SH-SY5Y (cell line): ENCODE results near the gene GLI3.

ENCODE experiments used
- GATA2 ChIP-seq: IDR thresholded peaks from 2 replicates; pipeline ENCODE4 v1.6.1; 2011; ENCODE audit warnings: mild to moderate bottlenecking, low read depth, low read length
- GATA3 ChIP-seq: IDR thresholded peaks from 2 replicates; pipeline ENCODE4 v1.6.1; 2011; ENCODE audit warnings: low read depth, mild to moderate bottlenecking, low read length, moderate library complexity

Gene GLI3

DNA sequence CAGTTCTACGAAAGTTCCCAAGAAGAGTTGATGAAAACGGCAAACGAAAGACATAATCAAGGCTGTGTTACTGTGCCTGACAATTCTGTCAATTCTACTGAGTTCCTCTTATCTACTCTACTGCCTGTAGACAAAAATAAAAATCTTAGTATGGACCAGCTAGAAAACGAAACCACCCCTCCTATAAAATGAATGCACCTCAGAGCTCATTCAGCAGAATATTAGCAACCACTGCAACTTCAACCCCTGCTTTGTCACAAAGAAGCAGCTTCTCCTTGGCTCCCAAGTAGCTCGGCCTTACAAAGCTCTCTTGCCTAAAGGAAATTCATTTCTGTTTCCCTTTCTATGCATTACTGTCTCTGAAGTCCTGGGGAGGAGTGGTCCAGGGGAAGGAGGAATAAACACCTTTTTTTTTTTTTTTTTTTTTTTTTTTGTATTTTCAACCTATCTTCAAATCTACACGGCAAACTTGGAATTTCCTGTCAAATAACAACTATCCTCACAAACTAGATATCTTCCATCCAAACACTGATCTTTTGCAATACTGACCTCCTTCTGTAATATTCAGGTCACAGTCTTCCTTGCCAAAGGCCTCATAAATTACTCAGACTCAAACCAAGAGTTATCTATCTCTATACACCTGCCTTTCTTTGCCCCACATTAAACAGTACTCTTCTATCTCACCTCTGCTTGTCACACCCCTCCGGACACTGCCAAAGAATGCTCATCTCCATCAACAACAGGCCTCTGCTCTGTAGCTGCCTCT, 74.3 kb downstream of the GLI3 start:
- no peak for TF ChIP-seq GATA3
- TF ChIP-seq GATA2 = no peak

DNA sequence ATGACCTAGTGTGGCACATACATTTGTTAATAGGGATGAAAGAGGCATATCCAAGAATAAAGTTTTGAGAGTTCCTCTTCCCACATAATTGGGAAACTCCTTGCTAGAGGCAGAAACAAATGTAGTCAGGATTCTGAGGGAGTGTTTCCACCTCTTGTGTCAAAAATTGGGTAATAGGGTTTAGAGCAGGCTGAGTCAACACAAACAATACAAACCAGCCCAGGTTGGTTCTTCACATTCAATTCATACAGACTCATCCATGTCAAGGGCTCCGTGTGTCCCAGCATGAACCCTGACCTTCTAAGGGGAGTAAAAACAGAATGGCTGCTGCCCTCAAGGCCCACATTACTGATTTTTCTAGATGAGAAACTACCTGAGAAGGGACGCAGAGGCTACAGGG, 75.3 kb downstream of the GLI3 start:
- TF ChIP-seq GATA3 (no peak), GATA2 (no peak)

DNA sequence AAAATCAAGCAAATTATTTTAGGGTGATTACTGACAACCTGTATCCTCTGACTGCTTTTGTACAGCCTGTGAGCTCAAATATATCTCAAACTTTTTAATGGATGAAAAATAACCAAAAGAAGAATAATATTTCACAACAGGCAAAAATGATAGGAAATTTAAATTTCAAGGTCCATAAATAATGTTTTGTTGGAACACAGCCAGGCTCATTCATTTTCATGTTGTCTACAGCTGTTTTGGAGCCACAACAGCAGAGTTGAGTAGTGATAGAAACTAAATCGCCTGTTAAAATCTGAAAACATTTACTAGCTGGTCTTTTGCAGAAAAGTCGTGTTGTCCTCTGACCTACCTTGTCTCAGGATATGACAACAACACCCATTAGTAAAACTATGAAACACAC, 75.9 kb downstream of the GLI3 start:
- no peak for TF ChIP-seq GATA3
- no peak for TF ChIP-seq GATA2

DNA sequence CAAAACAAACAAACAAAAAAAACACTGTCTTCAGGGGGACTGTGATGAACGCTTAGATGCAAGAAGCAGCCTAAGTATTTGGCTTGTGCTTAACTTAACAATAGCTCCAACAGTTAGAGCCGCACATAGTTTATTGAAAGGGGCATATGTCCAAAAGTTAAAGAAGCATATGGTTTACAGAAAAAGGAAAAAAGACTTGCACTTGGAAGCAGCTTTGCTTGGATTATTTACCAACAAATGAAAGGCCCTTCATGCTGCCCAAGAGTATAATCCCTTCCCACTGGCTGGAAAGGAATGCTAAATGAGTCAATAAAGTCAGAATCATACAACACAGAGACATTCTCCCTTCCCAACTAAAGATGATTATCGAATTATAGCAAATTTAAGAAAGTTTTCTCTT, 77.9 kb downstream of the GLI3 start:
- TF ChIP-seq GATA3 (no peak), GATA2 (no peak)

DNA sequence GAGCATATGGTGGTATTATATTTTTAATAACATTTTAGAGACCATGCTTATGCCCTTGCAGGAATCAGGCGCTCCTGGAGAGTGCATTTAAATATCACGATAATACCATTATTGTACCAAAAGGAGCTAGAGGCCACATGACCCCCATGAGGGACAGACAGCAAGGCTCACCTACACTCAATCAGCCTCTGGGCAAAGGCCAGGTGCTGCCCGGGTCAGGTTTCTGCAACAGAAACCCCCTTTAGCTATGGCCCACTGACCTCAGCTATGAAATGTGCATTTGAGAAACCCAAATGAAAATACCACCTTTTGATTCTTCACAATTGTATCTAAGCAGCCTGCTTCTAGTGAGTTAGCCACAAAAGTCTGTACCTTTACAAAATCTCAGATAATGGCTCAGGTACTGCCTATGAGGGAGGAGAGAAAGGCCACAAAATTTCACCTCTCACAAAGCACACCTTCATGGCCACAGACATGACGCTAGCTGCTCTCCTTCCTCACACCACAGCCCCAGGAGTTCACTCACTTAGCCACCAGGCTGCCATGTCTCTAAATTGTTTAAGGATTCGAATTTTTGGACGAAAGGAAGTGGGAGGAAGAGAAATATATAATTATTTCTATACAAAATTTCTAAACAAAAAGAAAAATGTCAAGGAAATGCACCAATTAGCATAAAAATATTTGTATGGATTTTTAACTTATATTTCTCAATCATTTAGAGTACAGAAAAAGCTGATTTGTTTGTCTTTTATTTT, 79.9 kb downstream of the GLI3 start:
- no peak for TF ChIP-seq GATA3

DNA sequence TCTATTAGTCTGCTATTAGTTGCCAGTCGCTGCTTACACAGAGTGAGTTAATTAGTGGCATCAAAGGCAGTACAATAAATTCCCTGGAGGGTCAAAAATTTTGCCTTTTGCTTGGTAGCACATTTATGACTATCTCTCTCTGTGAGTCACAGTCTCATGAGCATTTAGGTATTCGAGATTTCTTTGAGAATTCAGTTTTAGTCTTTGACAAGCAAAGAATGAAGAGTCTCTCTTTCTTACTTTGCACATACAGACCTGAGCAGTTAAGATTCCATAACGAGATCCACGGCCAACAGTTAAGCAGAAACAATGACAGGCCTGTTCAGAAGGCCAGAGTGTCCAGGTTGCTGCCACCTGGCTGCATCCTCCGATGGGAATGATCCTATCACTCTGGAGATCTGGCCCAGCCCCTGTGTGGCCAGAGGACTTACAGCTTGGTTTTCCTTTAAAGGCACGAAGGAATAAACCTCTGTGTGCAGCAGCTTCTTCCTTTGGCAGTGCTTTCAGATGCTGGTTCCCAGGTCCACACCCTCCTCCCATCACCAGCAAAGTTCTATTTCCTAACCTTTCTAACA, 80.6 kb downstream of the GLI3 start:
- TF ChIP-seq GATA2 (no peak), GATA3 (no peak)

DNA sequence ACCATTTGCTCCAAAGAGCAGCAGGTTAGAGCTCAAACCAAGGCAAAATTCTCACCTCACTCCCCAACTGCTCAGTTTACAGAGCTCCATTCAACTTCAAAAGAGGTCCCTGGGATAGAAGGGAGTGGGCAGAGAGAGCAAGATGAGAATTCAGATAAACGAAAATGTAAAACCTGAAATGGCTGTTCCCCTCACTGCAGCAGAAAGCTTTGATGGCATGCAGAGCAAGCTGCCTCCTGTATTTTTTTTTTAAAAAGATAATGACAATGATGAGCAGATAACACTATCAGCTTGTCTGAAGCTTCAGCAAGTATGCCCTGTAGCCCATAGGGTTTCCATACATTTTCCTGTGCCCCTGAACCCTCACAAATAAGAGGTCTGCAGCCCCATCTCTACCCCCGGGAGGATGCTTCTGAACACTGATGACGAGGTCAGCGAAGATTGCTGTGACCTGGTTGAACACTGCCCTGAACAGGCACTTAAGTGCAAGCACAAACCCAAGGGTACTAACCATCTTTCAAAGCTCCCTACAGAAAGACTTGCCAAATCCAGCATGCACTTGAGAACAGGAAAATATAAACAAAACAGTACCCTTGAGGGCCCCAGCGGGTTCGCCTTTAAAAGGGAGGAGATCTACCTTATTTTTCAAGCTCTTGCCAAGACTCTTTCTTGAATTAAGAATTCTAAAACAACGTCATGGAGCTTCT, 81.3 kb downstream of the GLI3 start:
- TF ChIP-seq GATA3 = no peak
- TF ChIP-seq GATA2 = no peak

DNA sequence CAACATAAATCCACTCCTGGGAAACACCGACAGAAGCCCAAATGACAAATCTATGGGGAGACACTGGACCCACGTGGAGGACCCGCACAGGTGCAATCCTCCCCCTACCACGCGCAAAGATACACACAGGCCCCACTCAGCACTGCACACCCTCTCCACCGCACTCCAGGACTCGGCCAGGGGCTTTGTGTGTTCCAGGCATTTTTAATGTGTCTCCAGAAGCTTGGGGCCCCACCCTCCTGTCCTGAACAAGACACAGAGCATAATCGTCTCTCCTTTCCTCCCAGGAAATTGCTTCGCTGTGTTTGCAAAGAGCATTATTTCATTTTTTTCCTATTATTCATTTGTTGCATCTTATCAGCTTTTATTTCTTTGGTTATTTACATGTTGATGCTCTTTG, 82.8 kb downstream of the GLI3 start:
- TF ChIP-seq GATA3 = no peak

DNA sequence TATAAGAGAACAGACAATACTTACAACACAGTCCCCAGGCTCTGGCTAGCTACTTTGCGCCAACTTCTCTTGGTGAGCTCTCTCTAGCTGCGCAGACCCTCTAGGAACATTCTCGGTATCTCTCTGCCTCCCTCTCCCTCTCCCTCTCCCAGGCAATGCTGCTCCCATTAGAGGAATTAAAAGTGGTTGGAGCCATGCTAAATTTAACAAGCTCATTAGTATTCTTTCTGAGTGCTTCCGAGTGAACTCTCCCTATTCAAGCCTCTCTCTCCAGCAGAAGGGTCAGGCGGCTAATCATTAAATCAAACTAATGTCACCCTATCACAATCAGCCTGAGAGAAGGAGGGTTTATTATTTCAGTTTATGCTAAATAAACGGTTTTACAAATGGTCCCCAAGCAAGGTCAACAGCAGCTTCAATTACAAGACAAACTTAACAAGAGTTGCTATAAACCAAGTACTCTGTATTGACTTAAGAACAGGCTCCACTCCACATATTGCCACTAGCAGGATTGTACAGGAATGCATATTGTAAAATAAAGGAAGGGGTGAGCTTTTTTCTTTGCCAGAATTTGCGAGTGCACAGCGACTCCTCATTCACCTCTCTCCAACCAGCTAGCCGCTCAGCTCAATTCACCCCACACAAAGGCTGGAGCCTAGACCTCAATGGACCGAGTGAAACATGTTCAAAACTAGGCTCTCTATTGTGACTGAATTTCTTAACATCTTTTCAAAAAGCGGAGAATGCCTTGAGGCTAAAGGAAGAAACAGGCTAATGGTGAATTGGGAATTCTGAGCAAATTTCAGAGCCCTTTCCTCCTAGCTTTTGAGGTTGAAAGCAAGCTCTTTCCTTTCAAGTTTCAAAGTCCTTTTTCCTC, 84.4 kb downstream of the GLI3 start:
- TF ChIP-seq GATA2 (no peak), GATA3 (no peak)

DNA sequence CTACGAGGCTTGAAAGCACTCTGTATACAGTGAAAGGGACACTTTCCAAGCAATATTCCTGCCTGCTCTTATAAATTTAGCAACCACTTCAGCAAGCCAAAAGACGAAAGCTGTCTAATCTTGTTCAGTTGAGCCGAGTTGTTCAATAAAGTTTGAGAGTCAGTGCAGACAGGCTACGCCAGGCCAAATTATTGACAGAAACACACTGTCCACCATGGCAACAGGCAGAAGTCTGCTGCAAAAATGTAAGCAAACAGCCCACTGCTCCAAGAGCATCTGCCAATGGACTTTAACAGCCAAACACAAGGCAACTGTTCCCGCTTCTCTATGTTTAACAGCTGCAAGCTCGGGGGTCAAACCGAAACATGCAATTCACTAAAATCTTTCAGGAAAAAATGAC, 85.7 kb downstream of the GLI3 start:
- TF ChIP-seq GATA3 (no peak), GATA2 (no peak)

DNA sequence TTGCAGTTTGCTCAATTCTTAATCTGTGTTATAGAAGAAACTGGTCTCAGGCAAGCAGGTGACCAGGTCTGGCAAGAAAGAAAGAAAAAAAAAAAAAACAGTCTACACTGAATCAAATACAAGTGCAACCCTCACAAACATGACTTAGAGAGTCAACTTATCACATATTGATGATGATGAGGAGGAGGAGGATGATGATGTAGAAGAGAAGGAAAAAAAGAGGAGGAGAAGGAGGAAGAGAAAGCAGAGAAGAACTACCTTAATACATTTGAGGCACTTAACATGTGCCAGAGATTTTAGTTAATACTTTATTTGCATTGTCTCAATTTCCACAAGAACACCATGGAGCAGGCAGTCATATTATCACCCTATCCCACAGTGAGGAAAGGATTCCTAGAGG, 91.5 kb downstream of the GLI3 start:
- TF ChIP-seq GATA3 (no peak), GATA2 (no peak)

DNA sequence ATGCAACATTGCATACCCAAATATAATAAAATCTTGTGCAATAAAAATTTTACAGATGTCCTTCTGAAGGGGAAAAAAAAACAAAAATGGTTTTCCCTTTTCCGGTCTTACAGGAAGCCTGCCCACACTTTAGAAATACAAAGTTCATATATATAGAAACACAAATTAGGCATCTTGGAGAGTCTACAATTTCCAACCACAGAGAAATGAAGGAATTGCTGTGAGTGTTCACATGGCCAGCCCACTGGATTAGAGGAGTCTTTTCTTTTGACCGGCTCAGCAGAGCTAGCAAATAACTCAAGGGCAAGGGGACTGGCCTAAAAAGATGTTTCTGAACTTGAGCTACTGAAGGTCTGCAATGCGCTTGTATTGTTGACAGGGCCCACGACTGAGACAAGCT, 92.4 kb downstream of the GLI3 start:
- TF ChIP-seq GATA2 (no peak), GATA3 (no peak)

DNA sequence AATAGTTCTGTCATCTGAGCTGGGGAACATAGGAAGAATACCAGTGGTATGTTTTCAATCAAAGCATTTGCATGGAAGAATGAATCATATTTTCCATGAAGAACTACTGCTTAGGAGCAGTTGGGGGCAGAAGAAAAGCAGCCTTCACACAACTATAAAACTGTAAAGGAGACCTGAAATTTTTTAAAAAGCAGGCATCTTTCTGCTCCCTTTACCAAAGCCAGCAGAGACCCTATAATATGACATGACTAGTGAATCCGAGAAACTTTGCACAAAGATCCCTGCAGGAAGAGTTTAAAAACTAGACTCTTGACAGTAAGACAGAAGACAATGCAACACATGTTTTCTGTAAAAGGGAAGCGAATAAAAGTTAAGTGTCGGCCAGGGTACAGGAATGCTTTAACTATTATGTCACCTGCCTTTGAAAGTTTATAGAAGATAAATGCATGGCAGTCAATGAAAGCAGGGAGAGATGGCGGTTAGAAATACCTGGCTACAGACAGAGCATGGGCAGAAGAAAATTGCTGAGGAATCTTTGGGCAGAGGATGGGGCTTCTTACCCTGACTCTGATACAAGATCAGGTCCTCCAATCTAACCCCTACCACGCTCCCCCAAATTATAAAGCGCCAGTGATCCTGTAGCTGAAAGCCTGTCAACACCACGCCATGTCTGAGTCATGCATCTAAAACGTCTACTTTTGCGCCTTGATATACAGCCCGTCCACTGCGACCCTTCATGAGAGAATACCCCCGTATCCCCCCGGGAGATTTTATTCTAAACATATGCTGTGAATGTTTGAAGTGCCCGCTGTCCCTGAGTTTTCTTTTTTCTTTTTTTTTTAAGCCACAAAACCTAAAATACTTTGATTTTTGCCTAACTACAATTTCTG, 93.1 kb downstream of the GLI3 start:
- no peak for TF ChIP-seq GATA3
- no peak for TF ChIP-seq GATA2
